Stimulated activated CD4-positive, alpha-beta T cell treated with anti-CD3 and anti-CD28 coated beads, Interleukin-15, amount 100 ng/mL, for 48 hours (primary cell): ENCODE data around the gene URB2.
"Not testable (repeated sequence)": the region's sequence is repeated elsewhere in the genome, so short reads cannot be mapped to it uniquely, and the experiment has no call there.

Experiments used
- DNase-seq, 2 donors: peaks; one replicate each; pipeline ENCODE4 v3.0.0-alpha.2; 2020; ENCODE audit warnings: low read depth in 2 of 2

URB2 gene

GRCh38 chr1:229625915-229626831, at the start of gene URB2, which contains the start of gene TAF5L:
Gene URB2, plus strand, starts transcription at chr1:229626247. Its CDS starts 1,387 bp downstream, at chr1:229627634.
Gene TAF5L, minus strand, starts transcription at chr1:229626122. Its CDS starts 11,640 bp downstream, at chr1:229614482.
- DNase-seq: peak; percentile 71 to 83

DNA sequence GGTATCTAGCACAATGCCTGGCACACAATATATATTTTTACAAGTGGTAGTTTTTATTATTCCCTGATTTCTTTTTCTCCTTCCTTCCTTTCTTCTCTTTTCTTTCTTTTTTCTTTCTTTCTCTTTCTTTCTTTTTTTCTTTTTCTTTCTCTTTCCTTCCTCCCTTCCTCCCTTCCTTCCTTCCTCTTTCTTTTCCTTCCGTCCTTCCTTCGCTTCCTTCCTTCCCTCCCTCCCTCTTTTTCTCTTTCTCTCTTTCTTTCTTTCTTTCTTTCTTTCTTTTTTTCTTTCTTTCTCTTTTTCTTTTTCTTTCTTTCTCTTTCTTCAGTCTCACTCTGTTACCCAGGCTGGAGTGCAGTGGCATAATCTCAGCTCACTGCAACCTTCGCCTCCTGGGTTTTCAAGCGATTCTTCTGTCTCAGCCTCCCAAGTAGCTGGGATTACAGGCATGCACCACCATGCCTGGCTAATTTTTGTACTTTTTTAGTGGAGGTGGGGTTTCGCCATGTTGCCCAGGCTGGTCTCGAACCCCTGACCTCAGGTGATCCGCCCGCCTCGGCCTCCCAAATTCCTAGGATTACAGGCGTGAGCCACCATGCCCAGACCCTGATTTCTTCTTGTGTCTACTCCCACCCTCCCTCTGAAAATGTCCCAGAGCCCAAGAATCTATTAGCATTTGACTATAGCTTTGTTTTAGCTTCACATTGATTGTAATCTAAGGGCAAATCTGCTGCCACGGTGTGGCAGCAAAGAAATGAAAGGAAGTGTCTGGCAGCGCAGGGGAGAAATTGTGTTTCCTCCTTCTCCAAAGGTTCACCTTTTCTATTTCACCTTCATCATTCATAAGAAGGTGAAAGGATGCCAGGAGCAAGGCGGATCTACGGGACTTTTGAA, 47.6 kb upstream of the URB2 start:
- DNase-seq: no peak

DNA sequence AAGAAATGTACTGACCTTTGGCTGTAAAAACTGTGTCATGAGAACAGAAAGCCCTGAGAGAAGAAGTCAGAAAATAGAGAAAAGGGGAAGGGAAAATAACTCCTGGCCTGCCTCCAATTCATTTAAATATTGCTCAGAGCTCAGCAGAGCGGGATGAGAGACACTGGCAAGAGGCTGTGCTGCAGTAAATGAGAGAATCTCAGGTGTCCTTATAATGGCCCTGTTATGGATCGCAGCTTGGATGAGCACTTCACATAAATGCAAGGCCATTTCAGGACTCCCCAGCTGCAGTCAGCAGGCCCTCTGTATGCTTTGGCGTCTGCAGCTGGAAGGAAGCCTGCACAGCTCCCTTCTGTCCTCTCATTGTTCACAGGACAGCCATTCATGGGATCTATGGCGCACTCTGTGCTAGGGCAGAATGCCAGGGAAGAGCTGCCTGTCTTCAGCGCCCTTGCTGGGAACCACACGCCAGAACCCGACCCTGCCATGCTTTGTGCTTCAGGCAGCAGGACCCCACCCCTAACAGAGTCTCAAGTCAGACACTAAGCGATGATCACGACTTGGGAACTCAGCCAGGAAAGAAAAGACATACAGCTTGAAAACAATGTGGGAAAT, 46.9 kb upstream of the URB2 start:
- no peak for DNase-seq

DNA sequence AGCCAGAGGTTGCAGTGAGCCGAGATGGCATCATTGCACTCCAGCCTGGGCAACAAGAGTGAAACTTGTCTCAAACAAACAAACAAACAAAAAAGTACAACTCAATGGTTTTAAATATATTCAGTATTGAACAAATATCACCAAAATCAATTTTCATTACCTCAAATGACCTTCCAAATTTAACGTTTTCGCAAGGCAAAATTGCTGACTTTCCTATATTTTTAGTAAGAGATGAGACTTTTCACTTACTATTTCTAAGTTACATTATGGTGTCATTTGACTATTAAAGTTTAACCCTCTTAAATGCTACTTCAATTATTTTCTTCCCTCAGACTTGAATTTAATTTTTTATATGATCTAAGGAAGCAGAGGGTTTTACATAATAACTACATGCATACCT, 44.6 kb upstream of the URB2 start:
- DNase-seq: no peak

DNA sequence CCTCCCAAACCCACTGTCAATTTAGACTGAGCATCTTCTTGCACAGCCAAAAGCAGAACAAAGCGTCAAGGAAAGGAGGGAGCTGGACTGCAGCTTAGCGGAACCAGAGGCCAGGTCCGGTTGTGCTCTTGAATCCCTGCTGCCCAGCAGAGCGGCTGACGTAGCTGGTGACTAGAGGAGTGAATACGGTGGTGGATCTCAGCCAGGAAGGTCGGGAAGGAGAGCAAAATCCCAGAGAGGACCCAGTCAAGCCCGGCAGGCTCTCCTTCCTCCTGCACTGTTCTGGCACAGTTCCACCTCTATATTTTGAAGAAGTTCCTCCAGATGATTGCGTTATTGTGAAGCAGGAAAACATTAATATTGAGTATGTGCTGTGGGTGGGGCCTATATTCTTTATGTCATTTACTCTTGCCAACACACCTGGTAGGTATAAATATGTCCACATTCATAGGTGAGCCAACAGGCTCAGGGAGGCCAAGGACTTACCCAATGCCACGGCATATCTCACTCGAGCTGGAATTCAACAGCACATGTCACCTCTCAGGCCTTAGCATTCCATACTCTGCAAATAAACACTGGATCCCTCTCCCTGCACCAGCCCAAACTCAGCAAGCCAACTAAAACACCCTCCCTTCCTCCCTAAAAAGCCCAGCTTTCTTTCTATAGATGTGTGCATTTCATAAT, 43.9 kb upstream of the URB2 start:
- DNase-seq: no peak

DNA sequence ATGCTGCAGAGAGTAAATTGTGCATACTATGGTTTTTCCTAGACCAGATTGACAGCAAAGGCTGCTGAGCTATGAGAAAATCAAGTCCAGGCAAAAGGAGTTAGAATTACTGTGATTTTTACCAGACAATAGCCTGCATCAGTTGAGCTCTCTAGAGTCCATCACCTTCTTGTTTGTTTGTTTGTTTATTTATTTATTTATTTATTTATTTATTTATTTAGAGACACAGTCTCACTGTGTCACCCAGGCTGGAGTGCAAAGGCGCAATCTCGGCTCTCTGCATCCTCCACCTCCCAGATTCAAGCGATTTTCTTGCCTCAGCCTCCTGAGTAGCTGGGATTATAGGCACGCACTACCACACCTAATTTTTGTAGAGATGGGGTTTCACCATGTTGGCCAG, 43.3 kb upstream of the URB2 start:
- no peak for DNase-seq

GRCh38 chr1:229585338-229585737, 40.7 kb upstream of the URB2 start:
- DNase-seq: no peak

- DNase-seq: no peak
Measured at GRCh38 chr1:229590119-229590518, 35.9 kb upstream of the URB2 start.

DNA sequence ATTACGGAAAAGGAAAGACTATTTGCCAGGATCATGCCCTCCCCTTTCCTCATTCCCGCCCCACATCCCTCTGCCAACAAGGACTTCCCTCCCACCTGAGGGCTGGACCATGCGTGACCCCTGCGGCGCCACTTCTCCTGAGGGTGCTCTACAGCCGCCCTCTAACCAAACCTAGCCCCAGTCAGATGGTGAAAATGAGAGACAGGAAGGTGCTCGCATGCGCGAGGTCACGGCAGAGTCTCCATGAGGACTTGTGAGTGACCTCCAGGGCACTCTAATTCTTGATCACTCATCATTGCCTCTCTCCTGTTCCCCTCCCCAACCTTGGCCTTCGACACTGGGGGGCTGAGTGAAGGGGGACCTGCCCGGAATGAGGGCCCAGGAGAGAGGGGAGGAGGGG, 32.2 kb upstream of the URB2 start:
- no peak for DNase-seq

GRCh38 chr1:229594227-229595008, 31.6 kb upstream of the URB2 start:
- no peak for DNase-seq

DNA sequence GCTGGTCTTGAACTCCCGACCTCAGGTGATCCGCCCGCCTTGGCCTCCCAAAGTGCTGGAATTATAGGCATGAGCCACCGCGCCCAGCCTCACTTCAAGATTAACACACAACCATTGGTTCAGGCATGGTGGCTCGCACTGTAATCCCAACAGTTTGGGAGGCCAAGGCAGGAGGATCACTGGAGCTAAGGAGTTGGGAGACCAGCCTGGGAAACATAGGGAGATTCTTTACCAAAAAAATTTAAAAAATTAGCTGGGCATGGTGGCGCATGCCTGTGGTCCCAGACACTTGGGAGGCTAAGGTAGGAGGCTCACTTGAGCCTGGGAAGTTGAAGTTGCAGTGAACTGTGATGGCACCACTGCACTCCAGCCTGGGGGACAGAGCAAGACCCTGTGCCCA, 30.2 kb upstream of the URB2 start:
- DNase-seq: not testable (repeated sequence)

DNA sequence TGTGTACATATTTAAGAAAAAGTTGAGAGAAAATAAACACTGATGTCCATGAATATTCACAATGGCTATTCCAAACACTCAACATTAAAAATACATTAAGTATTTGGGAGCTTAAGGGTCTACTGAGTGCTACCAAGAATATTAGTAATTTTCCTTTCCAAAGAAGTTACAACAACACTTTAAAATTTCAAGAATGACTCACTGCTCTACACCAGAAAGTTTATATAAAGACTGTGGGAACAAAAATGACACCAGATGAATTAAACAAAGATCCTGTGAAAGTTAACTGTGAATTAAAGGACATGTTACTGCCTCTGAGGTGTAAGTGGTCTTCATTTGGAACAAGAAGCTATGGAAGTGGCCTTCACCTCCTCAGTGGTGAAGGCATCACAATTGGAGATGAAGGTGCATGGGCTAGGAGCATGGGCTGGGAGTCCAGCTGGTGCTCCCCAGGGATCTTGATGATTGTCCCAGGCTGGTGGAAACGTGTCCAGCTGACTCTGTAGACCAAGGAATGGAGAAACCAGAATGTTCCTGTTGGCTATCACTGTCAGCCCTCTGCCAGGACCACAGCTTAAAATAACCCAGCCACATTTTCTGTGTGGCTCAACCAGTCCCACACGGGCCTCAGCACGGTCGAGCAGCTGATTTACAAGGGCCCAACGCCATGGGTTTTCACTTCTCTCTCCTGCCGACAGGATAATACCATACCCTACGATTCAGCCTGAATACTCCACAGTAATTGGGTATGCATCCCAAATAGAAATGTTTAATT, 28.9 kb upstream of the URB2 start:
- DNase-seq: no peak

- no peak for DNase-seq
Measured at GRCh38 chr1:229597877-229598276, 28.2 kb upstream of the URB2 start.

DNA sequence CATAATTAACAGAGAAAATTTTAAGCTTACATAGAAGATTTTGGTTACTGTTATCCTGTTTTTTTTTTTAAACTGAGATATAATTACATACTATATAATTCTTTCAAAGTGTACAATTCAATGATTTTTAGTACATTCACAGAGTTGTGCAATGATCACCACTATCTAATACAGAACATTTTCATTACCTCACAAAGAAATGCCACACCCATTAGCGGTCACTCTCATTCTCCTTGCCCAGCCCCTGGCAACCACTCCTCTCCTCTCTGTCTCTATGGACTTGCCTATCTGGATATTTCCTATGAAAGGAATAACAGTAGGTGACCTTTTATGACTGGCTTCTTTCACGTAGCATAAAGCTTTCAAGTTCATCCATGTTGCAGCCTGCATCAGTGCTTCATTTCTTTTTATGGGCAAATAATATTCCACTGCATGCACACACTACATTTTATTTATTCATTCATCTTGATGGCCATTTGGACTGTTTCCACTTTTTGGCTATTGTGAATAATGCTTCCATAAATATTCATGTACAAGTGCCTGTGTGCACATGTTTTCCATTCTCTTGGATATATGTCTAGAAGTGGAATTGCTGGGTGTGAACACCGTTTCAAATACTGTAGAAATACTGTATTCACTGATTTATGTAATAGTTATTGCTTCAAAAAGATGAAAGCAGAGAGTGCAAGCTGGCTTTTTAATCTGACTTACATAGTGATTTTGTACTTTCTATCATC, 26.7 kb upstream of the URB2 start:
- no peak for DNase-seq

DNA sequence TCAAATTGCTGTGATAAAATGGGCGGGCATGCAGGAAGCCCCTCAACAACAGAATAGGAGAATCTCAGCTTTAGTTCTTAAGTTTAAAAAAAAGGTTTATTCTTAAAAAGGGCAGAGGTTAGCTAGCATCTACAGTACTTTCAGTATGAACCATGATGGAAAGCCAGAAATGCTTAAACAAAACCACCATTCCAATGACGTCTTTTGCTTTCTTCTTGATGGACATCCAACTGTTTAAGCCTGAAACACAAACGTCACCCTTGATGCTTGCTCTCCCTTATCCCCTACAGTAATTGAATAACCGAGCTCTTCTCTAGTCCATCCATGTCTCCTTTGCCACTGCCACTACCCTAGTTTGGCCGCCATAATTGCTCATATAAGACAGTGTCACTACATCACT, 25.8 kb upstream of the URB2 start:
- no peak for DNase-seq

GRCh38 chr1:229603371-229604005, 22.6 kb upstream of the URB2 start:
- no peak for DNase-seq

DNA sequence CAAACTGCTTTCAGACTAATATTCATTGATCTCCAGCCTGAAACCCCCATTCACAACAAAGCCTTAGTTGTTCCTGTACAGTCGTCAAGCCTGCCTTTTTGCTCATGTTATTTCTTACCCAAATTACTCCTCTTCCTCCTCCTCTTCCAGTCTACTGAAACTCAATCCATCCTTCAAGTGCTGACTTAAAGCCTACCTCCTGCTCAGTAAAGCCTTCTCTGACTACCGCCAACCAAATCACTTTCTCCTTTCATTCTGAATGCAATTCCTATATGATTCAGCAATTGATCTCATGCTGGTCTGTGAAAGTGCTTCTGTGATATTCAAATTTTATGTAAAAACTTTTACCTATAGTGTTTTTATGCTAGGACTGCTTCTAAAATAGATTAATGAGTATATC, 18.7 kb upstream of the URB2 start:
- no peak for DNase-seq

DNA sequence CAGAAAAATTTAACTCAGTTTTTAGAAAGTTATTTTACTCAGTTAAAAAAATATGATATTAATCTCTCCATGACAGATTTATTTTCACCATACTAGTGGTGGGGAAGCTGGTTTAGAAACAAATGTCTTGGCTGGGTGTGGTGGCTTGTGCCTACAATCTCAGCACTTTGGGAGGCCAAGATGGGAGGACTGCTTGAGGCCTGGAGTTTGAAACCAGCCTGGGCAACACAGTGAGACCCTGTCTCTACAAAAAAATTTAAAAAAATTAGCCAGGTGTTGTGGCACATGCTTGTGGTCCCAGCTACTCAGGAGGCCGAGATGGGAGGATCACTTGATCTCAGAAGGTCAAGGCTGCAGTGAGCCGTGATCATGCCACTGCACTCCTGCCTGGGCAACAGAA, 17.5 kb upstream of the URB2 start:
- no peak for DNase-seq

DNA sequence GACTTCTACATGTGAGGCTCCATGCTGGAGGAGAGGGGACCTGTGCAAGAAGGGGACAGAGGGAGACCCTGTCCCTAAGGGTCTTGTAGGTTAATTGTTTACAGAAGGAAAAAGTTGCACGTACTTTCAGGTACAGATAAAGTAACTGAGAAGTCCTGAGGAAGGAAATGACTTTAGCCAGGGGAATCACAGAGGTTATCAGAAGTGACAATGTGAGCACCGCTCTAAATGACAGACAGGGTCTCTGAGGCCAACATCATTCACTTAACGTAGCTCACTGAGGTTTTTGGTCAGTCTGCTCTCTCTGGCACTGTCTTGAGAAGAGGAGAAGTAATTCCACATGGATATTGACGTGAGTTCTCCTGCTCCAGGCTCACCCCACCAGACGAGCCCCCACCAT, 12.1 kb upstream of the URB2 start:
- DNase-seq: no peak
